PFSK-1 (cell line): ENCODE data around the gene MAST2.

ENCODE experiments used
- POLR2AphosphoS5 ChIP-seq: IDR thresholded peaks from 2 replicates; pipeline ENCODE4 v1.6.1; 2012; ENCODE audit warnings: low read depth, mild to moderate bottlenecking, control low read depth, low read length, moderate library complexity
- TAF1 ChIP-seq: IDR thresholded peaks from 2 replicates; pipeline ENCODE4 v1.6.1; 2012; ENCODE audit warnings: low read length, control low read depth, borderline replicate concordance; ENCODE audit not compliant: insufficient read depth
- TF ChIP-seq, protein P1 (sequence below), 2 experiments: IDR thresholded peaks; 2 replicates each; pipeline versions ENCODE4 v1.6.1 to v1.8.0; 2011 to 2012; ENCODE audit warnings: low read depth in 2 of 2, low read length in 2 of 2, control low read depth in 1 of 2, inconsistent platforms in 1 of 2, mild to moderate bottlenecking in 1 of 2, moderate library complexity in 1 of 2; ENCODE audit not compliant: insufficient read depth in 1 of 2

DNA sequence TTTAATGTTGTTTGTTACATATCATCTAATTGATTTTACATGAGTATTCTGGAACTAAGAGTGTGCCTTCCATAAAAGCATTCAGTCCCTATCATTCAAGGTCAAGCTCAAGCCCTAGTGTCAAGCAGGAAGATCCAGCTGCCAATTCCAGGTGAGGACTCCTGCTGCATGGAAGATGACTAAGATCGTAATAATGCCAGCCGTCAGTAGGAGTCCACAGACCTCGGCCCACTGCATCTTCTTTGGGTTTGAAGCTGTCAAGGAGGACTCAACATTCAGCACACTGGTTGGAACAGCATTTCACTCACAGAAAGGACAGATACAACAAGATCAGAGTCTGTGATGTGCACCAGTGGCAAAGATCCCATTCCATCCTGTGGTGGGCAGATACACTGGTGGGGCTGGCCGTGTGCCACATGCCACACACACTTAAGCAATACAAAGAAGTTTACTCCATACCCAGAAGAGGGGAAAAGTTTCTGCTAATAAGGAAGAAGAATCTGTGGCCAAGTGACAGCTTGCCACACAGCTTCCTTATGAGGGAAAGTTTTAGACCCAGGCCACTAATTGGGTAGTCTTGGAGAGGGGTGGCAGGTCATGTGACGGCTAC lies 168.6 kb downstream of the MAST2 start:
- TF ChIP-seq POLR2AphosphoS5: no peak
- no peak for TF ChIP-seq TAF1
- TF ChIP-seq, protein P1, sequence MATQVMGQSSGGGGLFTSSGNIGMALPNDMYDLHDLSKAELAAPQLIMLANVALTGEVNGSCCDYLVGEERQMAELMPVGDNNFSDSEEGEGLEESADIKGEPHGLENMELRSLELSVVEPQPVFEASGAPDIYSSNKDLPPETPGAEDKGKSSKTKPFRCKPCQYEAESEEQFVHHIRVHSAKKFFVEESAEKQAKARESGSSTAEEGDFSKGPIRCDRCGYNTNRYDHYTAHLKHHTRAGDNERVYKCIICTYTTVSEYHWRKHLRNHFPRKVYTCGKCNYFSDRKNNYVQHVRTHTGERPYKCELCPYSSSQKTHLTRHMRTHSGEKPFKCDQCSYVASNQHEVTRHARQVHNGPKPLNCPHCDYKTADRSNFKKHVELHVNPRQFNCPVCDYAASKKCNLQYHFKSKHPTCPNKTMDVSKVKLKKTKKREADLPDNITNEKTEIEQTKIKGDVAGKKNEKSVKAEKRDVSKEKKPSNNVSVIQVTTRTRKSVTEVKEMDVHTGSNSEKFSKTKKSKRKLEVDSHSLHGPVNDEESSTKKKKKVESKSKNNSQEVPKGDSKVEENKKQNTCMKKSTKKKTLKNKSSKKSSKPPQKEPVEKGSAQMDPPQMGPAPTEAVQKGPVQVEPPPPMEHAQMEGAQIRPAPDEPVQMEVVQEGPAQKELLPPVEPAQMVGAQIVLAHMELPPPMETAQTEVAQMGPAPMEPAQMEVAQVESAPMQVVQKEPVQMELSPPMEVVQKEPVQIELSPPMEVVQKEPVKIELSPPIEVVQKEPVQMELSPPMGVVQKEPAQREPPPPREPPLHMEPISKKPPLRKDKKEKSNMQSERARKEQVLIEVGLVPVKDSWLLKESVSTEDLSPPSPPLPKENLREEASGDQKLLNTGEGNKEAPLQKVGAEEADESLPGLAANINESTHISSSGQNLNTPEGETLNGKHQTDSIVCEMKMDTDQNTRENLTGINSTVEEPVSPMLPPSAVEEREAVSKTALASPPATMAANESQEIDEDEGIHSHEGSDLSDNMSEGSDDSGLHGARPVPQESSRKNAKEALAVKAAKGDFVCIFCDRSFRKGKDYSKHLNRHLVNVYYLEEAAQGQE (IDR thresholded peaks at IDR 0.05; ENCODE audit: insufficient read depth in 1 of 2, low read depth in 2 of 2, low read length in 2 of 2): no peak
